ENCODE results near the gene USP21. TPM values are rescaled to one million over a fixed set of nuclear protein-coding genes. Genes with fewer than 3 reads are reported as not detected.
A peak's percentile ranks its signal among the peaks of the same experiment; 100 is the strongest.

USP21 gene
- polyA plus RNA-seq, 4 donors: 44.9 to 55.2 (median 47.2) TPM

- no peak for DNase-seq (ENCODE audit: low read depth in 4 of 4, low spot score in 3 of 4)
Observed at GRCh38 chr1:161166669-161167548, 7.6 kb downstream of the USP21 start.

GRCh38 chr1:161168906-161169305, 9.6 kb downstream of the USP21 start:
- no peak for DNase-seq (ENCODE audit: low read depth in 4 of 4, low spot score in 3 of 4)

- no peak for DNase-seq (ENCODE audit: low read depth in 4 of 4, low spot score in 3 of 4)
Observed at GRCh38 chr1:161171191-161171590, 11.9 kb downstream of the USP21 start.

DNA sequence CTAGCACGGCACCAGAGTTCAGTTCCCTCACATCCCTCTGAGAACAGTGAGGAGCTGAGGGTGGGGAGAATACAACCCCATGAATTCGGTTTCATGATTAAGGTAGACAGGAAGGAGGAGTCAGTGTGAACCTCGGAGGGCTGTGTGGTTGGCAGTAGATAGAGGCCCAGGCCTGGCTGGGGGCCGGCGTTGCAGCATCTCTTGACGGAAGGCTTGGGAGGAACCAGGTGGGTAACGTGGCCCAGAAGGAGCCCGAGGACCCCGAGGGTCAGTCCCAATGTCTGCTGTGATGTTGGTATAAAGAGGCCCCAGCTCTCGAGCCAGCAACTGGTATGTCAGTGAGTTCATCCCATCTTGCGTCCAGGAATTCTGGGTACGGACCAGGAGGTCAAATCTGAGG, 12.4 kb downstream of the USP21 start:
- DNase-seq (ENCODE audit: low read depth in 4 of 4, low spot score in 3 of 4): no peak

GRCh38 chr1:161172349-161172748, 13.0 kb downstream of the USP21 start:
- no peak for DNase-seq (ENCODE audit: low read depth in 4 of 4, low spot score in 3 of 4)

DNA sequence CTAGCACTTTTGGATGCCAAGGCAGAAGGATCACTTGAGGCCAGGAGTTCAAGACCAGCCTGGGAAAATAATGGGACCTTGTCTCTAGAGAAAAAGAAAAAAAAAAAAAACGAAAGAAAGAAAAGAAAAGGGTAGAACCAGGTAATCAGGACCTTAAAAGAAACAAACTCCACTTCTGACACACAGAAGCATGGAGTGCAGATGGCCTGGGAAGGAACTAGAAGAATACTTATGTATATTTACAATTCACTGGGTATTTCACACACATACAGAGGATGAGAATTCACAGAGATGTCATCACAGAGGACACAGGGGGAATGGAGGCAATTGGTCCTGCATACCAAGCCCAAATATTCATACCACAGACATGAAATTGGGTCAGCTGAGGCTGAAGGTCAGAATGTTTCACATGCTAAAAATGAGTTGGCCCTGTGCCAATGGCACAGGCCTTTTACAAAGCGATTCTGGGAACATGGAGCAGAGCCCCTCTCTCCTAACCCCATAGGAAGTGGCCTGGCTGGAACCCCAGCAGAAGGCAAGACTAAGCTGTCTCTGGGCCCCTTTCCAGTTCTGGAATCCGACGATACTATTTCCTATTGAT, 13.6 kb downstream of the USP21 start:
- no peak for DNase-seq (ENCODE audit: low read depth in 4 of 4, low spot score in 3 of 4)

- no peak for DNase-seq (ENCODE audit: low read depth in 4 of 4, low spot score in 3 of 4)
Observed at GRCh38 chr1:161173711-161174110, 14.4 kb downstream of the USP21 start.

- DNase-seq (ENCODE audit: low read depth in 4 of 4, low spot score in 3 of 4): no peak
Observed at GRCh38 chr1:161174911-161175310, 15.6 kb downstream of the USP21 start.

DNA sequence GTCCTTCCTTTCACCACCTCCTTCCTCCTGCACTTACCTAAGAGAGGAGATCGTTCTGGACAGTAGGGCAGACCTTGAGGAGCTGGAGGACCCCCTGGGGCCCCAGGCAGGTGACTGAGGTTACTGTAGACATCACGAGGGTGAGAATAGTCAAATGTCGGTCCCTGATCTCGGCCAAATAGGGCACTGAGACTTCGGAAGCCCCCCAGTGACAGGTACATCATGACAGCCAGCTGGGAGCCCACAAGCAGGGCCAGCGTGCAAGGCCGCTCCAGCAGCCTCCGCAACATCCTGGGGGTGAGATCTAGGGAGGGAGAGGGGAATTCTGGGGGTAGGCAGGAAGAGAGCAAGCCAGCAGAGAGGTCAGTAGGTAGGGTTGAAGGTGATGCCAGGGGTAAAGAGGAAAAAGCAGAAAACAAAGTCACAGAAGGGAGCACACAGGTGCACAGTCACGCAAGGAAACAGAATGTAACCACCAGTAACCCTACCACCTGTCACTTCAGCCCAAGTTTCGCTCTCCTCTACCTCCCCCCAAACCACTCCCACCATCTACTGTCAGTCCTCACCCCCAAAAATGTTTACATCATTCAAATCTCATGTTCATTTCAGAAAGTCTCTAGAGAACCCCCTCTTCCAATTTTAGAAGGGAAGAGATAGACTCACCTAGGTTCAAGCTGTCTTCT, 16.6 kb downstream of the USP21 start:
- DNase-seq (ENCODE audit: low read depth in 4 of 4, low spot score in 3 of 4): no peak

DNA sequence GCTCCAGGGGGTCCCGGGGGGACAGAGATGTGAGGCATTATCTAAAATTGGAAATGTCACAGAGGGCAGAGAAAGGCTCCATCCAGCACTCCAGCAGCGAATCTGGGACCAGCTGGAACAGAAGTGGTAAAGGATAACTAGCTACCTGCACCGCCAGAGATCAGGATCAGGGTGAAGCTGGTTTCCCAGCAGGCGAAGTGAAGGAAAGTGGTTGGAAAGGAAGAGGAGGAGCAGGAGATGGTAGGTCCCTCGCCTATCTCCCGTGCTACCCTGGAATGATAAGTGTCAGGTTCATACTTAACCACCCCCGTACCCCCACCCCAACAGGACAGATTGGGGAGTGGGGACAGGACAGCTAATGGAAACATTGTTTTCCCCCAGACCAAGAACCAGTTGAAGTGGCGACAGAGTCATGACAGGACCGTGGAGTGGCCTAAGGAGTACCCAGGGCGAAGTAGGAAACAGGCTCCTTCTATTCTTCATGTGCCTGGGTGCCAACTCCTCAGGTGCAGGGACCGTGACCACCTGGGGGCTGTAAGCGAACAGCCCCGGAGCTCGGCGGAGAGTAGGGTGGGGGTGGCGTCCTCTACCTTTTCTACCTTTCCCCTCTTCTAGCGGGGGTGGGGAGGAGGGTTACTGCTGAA, 17.3 kb downstream of the USP21 start:
- DNase-seq (ENCODE audit: low read depth in 4 of 4, low spot score in 3 of 4): no peak

DNA sequence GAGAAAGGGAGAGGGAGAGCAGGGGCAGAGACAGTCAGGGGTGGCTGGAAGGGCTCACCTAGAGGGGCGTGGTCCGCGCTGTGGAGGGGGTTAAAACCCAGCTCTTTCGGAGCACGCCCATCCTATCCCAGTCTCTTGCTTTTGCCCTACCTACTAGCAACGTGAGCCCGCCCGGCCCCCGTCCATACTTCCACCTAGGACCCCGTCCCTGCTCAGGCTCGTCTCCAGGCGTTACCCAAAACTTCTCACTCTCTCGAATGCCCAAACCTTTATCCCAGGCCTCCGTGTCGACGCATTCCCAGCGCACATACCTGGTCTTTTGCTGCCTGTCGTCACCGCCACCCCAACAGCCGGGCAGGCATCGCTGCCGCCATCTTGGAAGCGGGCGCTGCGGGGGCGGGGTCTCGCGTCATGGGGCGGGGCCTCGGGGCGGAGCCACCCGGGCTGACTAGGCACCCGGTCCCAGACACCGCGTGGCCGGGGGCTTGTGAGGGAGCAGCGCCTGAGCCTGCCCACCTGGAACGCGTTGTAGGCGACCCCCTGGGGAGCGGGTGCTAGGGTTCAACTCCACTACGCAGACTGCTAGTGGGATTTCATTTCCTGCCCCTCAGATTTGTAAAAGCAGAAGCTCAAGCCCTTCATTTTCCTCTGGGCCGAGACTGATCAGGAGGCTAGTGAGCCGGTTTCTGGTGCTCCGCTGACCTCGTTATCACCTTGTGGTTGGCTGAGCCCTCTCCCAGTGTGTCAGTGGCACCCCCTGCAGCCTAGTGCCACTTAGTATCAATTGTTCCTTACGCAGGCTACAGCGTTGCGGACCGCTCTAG, 18.0 kb downstream of the USP21 start, which contains the start of gene B4GALT3:
Gene B4GALT3 (minus strand): TSS at position 396 of the 824 bp plus-strand sequence. CDS start 1,447 bp downstream, outside the sequence.
- peak in 2 of 4 donors; percentile 69 to 79 for DNase-seq (ENCODE audit: low read depth in 4 of 4, low spot score in 3 of 4)

DNA sequence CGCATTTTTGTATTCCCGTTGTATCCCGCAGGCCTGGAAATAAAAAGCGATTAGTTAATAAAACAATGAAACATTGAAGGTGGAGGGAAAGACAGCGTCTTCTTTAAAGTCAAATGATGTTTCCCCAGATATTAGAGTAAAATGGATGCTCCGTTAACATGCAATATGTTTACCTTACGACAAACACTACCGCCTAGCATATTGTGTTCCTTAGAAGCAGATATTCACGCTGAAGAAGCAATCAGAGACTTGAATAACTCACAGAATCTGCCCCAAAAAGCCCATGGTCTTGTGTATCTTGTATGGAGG, 18.6 kb downstream of the USP21 start:
- DNase-seq (ENCODE audit: low read depth in 4 of 4, low spot score in 3 of 4): no peak

- no peak for DNase-seq (ENCODE audit: low read depth in 4 of 4, low spot score in 3 of 4)
Observed at GRCh38 chr1:161179698-161180097, 20.4 kb downstream of the USP21 start.

DNA sequence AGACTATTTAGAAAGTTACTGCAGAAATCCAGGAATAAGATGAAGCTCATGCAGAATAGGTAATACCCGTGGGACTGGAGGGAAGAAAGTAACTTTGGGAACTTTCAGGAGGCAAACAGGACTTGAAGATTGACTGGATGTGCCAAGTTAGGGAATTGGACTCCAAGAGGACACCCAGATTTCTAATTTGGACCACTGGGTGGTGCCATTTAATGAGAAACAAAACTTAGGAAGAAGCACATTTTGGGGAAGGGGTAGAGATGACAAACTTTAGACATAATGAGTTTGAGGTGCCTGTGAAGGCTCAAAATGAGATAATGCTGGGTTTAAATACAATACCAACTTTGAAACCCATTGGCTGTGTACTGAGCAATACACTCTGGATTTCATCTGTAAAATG, 21.3 kb downstream of the USP21 start:
- no peak for DNase-seq (ENCODE audit: low read depth in 4 of 4, low spot score in 3 of 4)

DNA sequence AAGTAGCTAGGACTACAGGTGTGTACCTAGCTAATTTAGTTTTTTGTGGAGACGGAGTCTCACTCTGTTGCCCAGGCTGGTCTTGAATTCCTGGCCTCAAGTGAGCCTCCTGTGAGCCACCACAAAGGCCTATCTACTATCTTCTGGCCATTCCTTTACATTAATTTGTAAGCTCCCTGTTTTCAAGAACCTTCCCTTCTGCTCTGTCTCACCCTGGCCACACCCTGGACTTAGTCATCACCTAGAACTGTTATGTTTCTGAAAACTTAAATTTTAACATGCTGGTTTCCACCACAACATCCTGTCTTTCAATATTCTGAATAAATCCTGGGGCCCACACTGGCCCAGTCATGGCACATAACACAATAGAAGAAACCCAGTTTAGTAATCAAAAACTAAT, 22.9 kb downstream of the USP21 start:
- no peak for DNase-seq (ENCODE audit: low read depth in 4 of 4, low spot score in 3 of 4)

DNA sequence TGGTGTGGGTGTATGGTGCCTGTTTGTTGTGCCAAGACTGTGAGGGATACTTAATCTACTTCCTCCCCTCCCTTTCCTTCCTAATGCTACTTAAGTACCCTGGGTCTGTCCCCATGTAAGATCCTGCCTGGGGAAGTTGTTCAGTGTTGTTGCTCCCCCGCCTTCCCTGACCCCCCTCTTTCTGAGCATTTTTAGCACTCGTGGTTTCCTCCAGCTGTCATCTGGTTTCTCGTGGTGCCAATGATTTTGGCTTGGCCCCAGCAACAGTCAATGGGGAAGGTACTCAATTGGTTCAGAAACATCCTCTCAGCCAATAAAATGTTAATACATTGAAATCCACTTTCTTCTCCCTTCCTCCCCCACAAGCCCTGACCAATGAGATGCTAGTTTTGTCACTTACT, 26.0 kb downstream of the USP21 start:
- no peak for DNase-seq (ENCODE audit: low read depth in 4 of 4, low spot score in 3 of 4)

DNA sequence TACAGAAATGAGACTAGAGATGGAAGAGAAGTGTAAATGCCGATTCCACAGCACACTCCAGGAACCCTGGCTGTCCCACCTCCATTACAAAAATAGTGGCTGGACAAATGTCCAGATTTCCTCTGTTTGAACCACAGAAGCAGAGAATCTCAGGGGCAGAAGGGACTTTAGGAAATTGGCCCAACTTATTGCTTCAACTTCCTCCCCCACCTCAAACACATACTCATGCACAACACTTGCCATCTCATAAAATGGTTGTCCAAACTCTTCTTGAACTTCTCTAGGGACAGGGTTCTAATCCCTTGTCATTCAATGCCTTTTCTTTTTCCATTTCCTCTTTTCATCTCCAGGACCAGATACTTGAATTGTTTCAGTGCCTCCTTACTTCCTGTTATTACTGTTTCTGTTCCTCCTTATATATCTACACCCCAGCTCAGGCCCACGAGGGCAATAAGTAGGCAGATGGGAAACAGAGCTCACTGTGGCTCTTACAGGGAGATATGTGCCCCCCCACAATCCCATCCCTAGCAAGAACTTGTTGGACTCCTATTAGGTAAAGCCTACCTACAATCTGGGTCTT, 26.5 kb downstream of the USP21 start:
- DNase-seq (ENCODE audit: low read depth in 4 of 4, low spot score in 3 of 4): no peak

DNA sequence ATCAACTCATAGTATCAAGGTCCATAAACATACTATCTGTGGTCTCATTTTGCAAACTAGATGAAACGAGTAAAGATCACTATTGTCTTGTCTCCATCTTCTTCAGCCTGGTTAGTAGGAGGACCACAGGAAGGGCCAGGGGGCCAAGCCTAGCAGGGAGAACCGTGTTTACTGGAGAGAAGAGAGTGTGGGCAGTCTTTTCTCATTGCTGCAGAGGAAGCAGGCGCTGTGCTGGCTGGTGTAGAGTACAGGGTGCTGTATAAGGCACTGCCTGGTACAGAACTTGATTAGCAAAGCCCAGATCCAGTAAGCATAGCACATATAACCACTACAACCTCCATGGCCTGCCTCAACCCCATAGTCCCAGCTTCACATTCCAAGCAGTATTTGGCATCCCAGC, 28.0 kb downstream of the USP21 start:
- DNase-seq (ENCODE audit: low read depth in 4 of 4, low spot score in 3 of 4): no peak

- DNase-seq (ENCODE audit: low read depth in 4 of 4, low spot score in 3 of 4): no peak
Observed at GRCh38 chr1:161188381-161188780, 29.1 kb downstream of the USP21 start.

GRCh38 chr1:161189036-161189435, 29.7 kb downstream of the USP21 start:
- no peak for DNase-seq (ENCODE audit: low read depth in 4 of 4, low spot score in 3 of 4)
